Fibroblast of lung (primary cell): ENCODE measurements around the gene ZC3HAV1.

Source experiments
- EZH2 ChIP-seq: IDR thresholded peaks from 2 replicates; pipeline ENCODE4 v1.5.1; 2012; ENCODE audit warnings: low read length, control low read depth, mild to moderate bottlenecking; ENCODE audit errors: missing control alignments
- TF ChIP-seq, protein P1 (sequence below), 2 donors: IDR thresholded peaks in 1 of 2; conservative IDR thresholded peaks in 1 of 2; 1 replicate in 1 of 2; 2 replicates in 1 of 2; pipeline ENCODE4 v1.5.1; 2011 to 2012; ENCODE audit warnings: low read length in 2 of 2, control low read depth in 1 of 2, inconsistent platforms in 1 of 2, low read depth in 1 of 2, mild to moderate bottlenecking in 1 of 2

DNA sequence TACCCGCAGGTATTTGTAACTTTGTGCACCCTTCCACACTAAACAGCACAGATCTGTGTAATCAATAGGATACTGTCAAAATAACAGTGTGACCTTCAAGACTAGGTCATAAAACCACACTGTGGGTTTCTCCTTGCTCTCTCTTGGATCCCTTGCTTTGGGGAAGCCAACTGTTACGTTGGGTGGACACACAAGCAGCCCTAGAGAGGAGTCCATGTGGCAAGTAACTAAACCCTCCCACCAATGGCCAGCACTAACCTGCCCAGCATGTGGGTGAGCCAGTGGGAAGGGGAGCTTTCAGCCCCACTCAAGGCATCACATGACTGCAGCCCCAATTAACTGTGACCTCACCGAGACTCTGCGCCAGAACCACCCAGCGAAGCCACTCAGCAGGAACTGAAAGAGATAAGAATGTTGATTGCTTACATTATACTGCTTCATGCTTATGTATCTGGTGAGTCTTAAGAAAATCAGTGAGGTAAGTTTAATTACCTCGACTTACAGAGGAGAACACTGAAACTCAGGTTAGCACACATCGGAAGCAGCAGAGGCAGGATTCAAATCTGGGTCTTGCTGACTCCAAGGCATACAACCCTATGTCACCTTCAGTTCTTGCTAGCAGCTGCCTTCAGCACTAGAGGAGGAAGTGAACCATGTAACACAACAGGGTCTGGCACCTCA is 9.4 kb upstream of the ZC3HAV1 start:
- TF ChIP-seq, protein P1, sequence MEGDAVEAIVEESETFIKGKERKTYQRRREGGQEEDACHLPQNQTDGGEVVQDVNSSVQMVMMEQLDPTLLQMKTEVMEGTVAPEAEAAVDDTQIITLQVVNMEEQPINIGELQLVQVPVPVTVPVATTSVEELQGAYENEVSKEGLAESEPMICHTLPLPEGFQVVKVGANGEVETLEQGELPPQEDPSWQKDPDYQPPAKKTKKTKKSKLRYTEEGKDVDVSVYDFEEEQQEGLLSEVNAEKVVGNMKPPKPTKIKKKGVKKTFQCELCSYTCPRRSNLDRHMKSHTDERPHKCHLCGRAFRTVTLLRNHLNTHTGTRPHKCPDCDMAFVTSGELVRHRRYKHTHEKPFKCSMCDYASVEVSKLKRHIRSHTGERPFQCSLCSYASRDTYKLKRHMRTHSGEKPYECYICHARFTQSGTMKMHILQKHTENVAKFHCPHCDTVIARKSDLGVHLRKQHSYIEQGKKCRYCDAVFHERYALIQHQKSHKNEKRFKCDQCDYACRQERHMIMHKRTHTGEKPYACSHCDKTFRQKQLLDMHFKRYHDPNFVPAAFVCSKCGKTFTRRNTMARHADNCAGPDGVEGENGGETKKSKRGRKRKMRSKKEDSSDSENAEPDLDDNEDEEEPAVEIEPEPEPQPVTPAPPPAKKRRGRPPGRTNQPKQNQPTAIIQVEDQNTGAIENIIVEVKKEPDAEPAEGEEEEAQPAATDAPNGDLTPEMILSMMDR (conservative IDR thresholded peaks at IDR 0.05 in 1 of 2, IDR thresholded peaks at IDR 0.05 in 1 of 2; ENCODE audit: low read depth in 1 of 2, low read length in 2 of 2) = no peak
- no peak for TF ChIP-seq EZH2
